ENCODE results near the gene ARHGAP42. TPM values are rescaled to one million over a fixed set of nuclear protein-coding genes. Genes with fewer than 3 reads are reported as not detected.

Gene ARHGAP42
- total RNA-seq, 2 experiments from 2014 or later, result 0.50 to 0.92 TPM

DNA sequence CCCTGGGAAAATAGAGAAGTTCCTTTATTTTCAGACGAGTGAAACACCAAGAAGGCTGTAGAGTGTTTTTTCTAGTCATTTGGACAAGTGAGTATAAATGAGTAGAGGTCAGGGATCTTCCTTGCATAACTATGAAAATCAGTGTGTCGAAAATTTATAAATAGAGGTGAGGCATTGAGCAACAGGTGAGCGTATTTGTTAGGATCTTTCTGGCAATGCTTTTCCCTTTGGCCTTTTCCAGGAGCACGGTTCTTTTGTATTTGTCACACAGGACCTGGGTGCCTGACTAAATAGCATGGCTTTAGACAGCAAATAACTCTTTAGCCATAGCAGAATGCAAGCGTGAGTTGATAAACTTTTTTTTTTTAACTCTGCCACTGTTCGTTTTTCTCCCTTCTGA is 19.6 kb upstream of the ARHGAP42 start:
- no peak overlapping the region for H3K27ac Mint-ChIP-seq
- H3K4me1 Mint-ChIP-seq (ENCODE audit: low read depth), result no peaks in the 10 kb centered on the region
- POLR2A ChIA-PET, result no interaction called here
- CTCF ChIA-PET, result no interaction called here
- H3K4me3 Mint-ChIP-seq, result no peak overlapping the region
- no peaks in the 10 kb centered on the region for H3K27me3 Mint-ChIP-seq (ENCODE audit: low read depth)
- H3K9me3 Mint-ChIP-seq (ENCODE audit: insufficient read depth), result no peaks in the 10 kb centered on the region
- H3K36me3 Mint-ChIP-seq (ENCODE audit: low read depth), result no peaks in the 10 kb centered on the region
- no peak for DNase-seq
- no peak for ATAC-seq

DNA sequence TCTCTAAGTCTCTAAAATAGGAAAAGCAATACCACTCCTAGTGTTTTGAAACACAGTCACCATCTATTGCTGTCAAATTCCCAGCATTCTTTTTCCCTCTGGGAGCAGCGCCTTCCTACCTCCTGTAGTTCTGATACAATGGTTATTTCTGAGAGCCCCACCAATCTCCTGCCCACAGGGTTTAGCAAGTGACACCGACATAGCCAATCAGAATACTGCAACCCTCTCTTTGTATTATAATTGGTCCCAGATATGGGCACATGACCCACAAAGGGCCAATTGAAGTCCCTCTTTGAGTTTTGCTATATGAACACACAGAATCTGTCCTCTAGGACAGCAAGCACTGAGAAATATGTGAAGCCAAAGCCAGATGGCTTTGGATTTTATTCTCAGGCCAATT is 16.9 kb upstream of the ARHGAP42 start:
- ChIA-PET POLR2A (no interaction called here), CTCF (no interaction called here)
- no peaks in the 10 kb centered on the region for H3K27me3 Mint-ChIP-seq (ENCODE audit: low read depth)
- H3K36me3 Mint-ChIP-seq (ENCODE audit: low read depth), result no peaks in the 10 kb centered on the region
- DNase-seq, result no peak
- no peak overlapping the region for H3K27ac Mint-ChIP-seq
- H3K4me1 Mint-ChIP-seq (ENCODE audit: low read depth), result no peaks in the 10 kb centered on the region
- no peak for ATAC-seq
- no peak overlapping the region for H3K4me3 Mint-ChIP-seq
- no peaks in the 10 kb centered on the region for H3K9me3 Mint-ChIP-seq (ENCODE audit: insufficient read depth)

DNA sequence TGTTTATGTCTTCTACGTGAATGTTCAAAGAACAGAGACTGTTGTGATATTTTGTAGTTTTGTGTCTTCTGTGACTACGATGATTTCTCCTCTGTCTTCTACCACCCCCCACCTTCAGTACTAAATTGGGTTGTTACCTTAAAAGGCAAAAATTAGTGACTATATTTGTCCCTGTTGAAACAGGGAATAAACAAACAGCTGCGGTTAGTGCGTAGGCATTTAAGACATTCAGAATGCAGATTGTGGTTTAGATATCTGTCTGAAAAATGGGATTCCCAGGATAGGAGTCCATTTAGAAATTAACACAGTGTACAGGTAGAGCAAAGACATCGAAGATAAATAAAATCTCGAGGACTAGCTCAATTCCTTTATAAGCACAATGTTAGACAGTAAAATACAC is 15.6 kb upstream of the ARHGAP42 start:
- no peak overlapping the region for H3K27ac Mint-ChIP-seq

DNA sequence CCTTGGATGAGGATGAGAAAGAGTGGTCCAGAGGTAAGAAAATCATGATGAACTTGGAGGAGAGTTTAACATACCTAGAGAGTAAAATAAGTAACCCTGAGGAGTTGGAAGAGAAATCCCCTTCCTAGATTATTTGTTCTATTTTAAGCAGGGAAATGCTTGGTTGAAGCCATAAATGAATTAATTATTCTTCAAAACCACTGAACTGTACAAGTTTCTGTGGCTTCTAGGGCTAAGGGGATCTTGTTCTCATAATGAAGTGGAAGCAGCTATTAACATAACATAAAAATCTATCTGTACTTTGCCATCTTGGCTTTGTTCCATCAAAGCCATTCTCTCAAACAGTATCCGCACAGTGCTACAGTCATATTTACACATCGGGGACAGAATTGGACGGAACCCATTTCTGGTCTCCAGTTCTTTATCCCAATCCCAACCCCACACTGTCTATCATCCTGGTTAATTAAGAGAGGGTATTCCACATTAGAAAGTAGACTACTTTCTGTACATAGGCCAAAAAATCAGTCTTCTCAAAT is 14.5 kb upstream of the ARHGAP42 start:
- Mint-ChIP-seq H3K4me3 (no peak overlapping the region), H3K4me1 (ENCODE audit: low read depth) (no peaks in the 10 kb centered on the region), H3K36me3 (ENCODE audit: low read depth) (no peaks in the 10 kb centered on the region), H3K9me3 (ENCODE audit: insufficient read depth) (no peaks in the 10 kb centered on the region), H3K27me3 (ENCODE audit: low read depth) (no peaks in the 10 kb centered on the region), H3K27ac (no peak overlapping the region)
- ATAC-seq (no peak), DNase-seq (no peak)
- ChIA-PET CTCF (no interaction called here), POLR2A (no interaction called here)

More for the DNA sequence above, 15.6 kb upstream of the ARHGAP42 start:
- ATAC-seq, result no peak
- Mint-ChIP-seq H3K4me1 (ENCODE audit: low read depth) (no peaks in the 10 kb centered on the region), H3K27me3 (ENCODE audit: low read depth) (no peaks in the 10 kb centered on the region), H3K36me3 (ENCODE audit: low read depth) (no peaks in the 10 kb centered on the region), H3K4me3 (no peak overlapping the region), H3K9me3 (ENCODE audit: insufficient read depth) (no peaks in the 10 kb centered on the region)
- DNase-seq, result no peak
- CTCF ChIA-PET, result no interaction called here
- POLR2A ChIA-PET, result no interaction called here

DNA sequence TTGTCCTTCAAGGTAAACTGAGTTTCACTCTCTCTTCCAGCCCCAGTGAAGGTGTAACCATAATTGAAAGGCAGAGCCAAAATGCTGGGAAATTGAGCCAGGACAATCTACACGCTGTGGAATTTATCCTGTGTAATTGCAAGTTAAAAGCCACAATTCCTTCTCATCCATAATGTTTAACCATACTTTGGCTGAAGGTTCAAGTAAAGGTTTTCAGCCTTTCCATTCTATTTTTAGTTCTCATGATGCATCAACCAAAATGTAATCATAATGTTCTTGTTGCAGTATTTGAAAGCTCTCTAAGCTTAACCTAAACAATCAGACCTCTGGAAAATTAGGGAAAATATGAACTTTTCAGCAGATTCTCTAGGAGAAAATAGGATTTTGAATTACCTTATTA is 14.0 kb upstream of the ARHGAP42 start:
- POLR2A ChIA-PET, result no interaction called here
- ATAC-seq (no peak), DNase-seq (no peak)
- Mint-ChIP-seq H3K4me1 (ENCODE audit: low read depth) (no peaks in the 10 kb centered on the region), H3K9me3 (ENCODE audit: insufficient read depth) (no peaks in the 10 kb centered on the region), H3K27ac (no peak overlapping the region), H3K4me3 (no peak overlapping the region), H3K36me3 (ENCODE audit: low read depth) (no peaks in the 10 kb centered on the region), H3K27me3 (ENCODE audit: low read depth) (no peaks in the 10 kb centered on the region)
- CTCF ChIA-PET, result no interaction called here

DNA sequence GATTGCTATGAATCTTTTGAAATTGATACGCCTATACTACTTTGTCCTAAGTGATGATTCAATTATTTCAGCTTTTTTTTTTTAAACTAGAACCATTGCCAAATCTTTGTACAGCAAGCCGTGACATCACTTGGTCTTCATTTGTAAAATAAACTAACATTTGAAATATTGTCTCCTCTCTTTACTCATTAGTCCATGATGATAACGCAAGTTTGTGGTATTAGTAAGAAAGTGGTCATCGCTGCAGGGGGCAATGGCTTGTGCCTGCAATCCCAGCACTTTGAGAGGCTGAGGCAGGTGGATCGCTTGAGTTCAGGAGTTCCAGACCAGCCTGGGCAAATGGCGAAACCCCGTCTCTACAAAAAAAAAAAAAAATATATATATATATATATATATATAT is 12.9 kb upstream of the ARHGAP42 start:
- Mint-ChIP-seq H3K27ac (no peak overlapping the region), H3K4me3 (no peak overlapping the region), H3K9me3 (ENCODE audit: insufficient read depth) (no peaks in the 10 kb centered on the region), H3K4me1 (ENCODE audit: low read depth) (no peaks in the 10 kb centered on the region), H3K36me3 (ENCODE audit: low read depth) (no peaks in the 10 kb centered on the region), H3K27me3 (ENCODE audit: low read depth) (no peaks in the 10 kb centered on the region)
- no peak for ATAC-seq
- DNase-seq, result no peak
- CTCF ChIA-PET, result no interaction called here
- POLR2A ChIA-PET, result no interaction called here

DNA sequence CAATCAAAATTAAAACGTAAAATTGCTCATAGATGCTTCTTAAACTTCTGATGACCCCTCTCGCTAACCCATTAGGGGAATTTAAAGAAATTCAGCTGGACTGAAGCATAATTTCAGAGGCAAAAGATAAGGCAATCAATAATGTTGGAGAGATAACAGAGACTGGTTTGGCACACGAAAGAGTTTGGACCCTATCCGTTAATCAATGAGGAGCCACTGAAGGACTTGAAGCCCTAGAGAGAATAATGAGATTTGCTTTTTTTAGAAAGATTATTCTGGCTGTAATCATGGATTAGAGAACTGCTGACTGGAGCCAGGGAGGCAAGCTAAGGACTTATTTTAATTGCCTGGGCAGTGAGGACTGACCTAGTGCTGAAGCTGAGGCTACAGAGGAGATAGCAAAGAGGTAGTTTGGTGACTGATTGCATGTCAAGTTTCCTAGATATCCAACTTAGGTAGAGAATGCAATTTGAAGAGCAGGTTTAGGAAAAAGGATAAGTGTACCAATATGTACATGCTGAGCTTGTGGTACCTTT is 11.9 kb upstream of the ARHGAP42 start:
- H3K27me3 Mint-ChIP-seq (ENCODE audit: low read depth), result no peaks in the 10 kb centered on the region

DNA sequence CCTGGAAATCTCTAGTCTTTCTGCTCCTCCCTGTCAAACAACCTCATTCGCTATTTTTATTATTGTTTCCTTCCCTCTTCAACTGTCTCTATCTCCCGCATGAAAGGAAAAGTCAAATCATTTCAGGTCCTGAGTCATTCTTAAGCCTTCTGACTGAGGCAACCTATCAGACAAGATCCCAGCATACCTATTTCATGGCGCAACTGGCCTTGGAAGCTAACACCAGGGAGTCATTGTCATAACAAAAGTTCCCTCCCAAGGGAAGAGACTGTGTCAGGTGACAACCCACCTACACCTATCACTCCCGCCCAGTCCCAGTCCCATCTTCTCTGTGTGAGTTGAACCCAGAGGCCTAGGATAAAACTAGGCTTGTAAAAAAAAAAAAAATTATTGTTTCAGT is 10.2 kb upstream of the ARHGAP42 start:
- ChIA-PET POLR2A (no interaction called here), CTCF (no interaction called here)
- H3K4me3 Mint-ChIP-seq, result no peak overlapping the region
- ATAC-seq (no peak), DNase-seq (no peak)
- no peaks in the 10 kb centered on the region for H3K27me3 Mint-ChIP-seq (ENCODE audit: low read depth)
- H3K9me3 Mint-ChIP-seq (ENCODE audit: insufficient read depth), result no peaks in the 10 kb centered on the region
- no peak overlapping the region for H3K27ac Mint-ChIP-seq
- peaks cover 11% of the 10 kb centered on the region for H3K4me1 Mint-ChIP-seq (ENCODE audit: low read depth)
- no peaks in the 10 kb centered on the region for H3K36me3 Mint-ChIP-seq (ENCODE audit: low read depth)

More for the DNA sequence above, 11.9 kb upstream of the ARHGAP42 start:
- CTCF ChIA-PET, result no interaction called here
- no peaks in the 10 kb centered on the region for H3K9me3 Mint-ChIP-seq (ENCODE audit: insufficient read depth)
- no peak overlapping the region for H3K27ac Mint-ChIP-seq
- no peak for ATAC-seq
- POLR2A ChIA-PET, result interaction anchor here (0.6 kb wide), 1 partner anchor 617 kb away, joined by 3 read pairs; no protein-coding TSS in a partner anchor
- H3K4me3 Mint-ChIP-seq, result no peak overlapping the region
- H3K36me3 Mint-ChIP-seq (ENCODE audit: low read depth), result no peaks in the 10 kb centered on the region
- no peak for DNase-seq
- peaks cover under 1% of the 10 kb centered on the region for H3K4me1 Mint-ChIP-seq (ENCODE audit: low read depth)

DNA sequence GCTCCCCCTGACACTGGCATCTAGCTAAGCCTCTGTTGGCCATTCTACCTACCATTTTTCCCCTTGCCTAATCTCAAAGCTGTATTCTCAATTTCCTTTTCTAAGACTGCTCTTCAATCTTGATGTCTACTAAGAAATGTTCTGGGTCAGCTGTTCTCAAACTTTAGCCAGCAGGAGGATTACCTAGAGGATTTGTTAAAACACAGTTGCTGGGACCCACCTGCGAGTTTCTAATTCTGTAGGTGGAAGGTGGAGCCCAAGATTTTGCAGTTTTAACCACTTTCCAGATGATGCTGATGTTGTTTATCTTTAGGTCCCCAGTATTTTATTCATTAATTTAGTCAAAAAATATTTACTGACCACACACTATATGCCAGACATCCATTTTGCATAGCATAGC is 9.3 kb upstream of the ARHGAP42 start:
- H3K9me3 Mint-ChIP-seq (ENCODE audit: insufficient read depth), result no peaks in the 10 kb centered on the region
- no peaks in the 10 kb centered on the region for H3K36me3 Mint-ChIP-seq (ENCODE audit: low read depth)
- DNase-seq, result no peak
- POLR2A ChIA-PET, result no interaction called here
- no peak overlapping the region for H3K27ac Mint-ChIP-seq
- CTCF ChIA-PET, result no interaction called here
- H3K4me3 Mint-ChIP-seq, result no peak overlapping the region
- no peaks in the 10 kb centered on the region for H3K27me3 Mint-ChIP-seq (ENCODE audit: low read depth)
- no peak for ATAC-seq
- H3K4me1 Mint-ChIP-seq (ENCODE audit: low read depth), result peaks cover 17% of the 10 kb centered on the region

DNA sequence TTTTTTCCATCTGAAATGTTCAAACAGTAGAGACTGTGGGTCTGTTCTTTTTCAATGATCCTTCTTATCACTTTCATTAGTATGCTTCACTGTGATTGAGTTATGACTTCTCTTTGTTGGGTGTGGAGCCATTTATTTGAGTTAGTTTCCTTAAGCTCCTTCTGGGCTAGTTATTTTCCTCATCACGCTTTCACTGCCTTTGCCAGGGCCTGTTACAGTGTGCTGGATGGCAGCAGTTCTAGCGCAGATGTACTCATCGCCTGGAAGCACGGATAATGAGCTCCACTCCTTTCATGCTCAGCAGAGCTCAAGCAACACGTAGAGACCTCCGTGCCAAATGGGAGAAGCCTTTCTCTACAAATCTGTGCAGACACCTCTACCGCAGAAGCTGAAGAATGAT is 7.0 kb upstream of the ARHGAP42 start:
- H3K27me3 Mint-ChIP-seq (ENCODE audit: low read depth), result no peaks in the 10 kb centered on the region
- DNase-seq (no peak), ATAC-seq (no peak)
- H3K36me3 Mint-ChIP-seq (ENCODE audit: low read depth), result no peaks in the 10 kb centered on the region
- no peak overlapping the region for H3K27ac Mint-ChIP-seq
- ChIA-PET CTCF (no interaction called here), POLR2A (no interaction called here)
- H3K4me1 Mint-ChIP-seq (ENCODE audit: low read depth), result peaks cover 24% of the 10 kb centered on the region
- no peak overlapping the region for H3K4me3 Mint-ChIP-seq
- no peaks in the 10 kb centered on the region for H3K9me3 Mint-ChIP-seq (ENCODE audit: insufficient read depth)

DNA sequence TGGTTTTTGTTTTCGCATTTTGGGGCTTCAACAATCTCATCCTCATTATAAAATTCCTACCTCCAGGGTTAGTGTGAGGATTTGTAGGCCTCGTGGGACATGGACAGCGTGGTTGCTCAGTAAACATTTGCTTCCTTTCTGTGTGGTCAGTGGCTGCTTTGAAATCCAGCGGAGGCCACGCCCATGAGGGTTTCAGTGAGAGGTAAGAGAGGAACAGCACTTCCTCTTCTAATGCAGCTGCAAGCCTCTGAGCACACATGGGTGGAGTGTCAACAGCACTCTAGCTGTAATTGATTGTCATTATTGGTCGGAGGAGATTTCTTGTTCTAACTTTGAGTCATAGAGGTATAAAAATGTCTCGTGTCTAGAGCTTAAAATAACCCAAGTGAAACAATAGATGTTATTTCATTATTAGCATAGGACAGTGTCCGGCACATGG is 6.0 kb upstream of the ARHGAP42 start:
- peak; percentile 93 for ATAC-seq
- CTCF ChIA-PET, result interaction anchor here (1.3 to 1.6 kb wide), 2 partner anchors 102 to 176 kb away, joined by 3 read pairs; no protein-coding TSS in a partner anchor

DNA sequence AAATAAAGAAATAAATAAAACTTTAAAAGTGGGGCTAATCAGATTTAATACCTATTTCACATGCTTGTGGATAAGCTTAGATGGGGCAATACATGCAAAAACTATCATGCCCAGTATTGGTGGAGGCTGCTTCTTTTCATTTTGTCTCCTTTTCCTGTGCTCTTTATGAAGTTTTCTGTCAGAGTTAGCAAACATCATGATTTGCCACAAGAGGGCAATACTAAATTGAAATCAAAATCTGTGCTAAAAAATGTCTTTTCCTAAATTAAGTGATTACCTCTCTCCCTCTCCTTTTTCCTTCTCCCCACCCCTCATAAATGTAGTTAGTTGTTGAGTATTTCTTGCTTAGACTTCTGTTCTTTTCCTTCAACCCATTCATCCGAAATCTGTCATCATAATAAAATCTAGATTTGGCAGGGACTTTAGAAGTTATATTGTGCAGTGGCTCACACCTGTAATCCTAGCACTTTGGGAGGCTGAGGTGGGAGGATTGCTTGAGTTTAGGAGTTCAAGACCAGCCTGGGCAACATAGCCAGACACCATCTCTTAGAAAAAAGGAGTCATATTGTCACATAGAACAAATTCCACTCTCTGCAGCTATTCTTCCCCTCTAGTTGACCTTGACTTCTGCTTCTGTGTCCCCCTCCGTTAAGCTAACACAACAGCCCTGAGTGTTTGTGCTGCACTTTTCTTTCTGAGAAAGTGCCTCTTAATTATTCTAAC is 4.7 kb upstream of the ARHGAP42 start:
- Mint-ChIP-seq H3K36me3 (ENCODE audit: low read depth) (no peaks in the 10 kb centered on the region), H3K27me3 (ENCODE audit: low read depth) (peaks cover 12% of the 10 kb centered on the region), H3K4me3 (no peak overlapping the region), H3K9me3 (ENCODE audit: insufficient read depth) (no peaks in the 10 kb centered on the region), H3K4me1 (ENCODE audit: low read depth) (peaks cover 31% of the 10 kb centered on the region), H3K27ac (no peak overlapping the region)
- POLR2A ChIA-PET, result no interaction called here
- no peak for ATAC-seq
- no peak for DNase-seq
- CTCF ChIA-PET, result interaction anchor here (1.1 to 1.6 kb wide), 2 partner anchors 24 to 104 kb away, joined by 3 read pairs; no protein-coding TSS in a partner anchor

More for the DNA sequence above, 6.0 kb upstream of the ARHGAP42 start:
- Mint-ChIP-seq H3K4me3 (no peak overlapping the region), H3K9me3 (ENCODE audit: insufficient read depth) (no peaks in the 10 kb centered on the region), H3K36me3 (ENCODE audit: low read depth) (no peaks in the 10 kb centered on the region), H3K27me3 (ENCODE audit: low read depth) (peaks cover 4% of the 10 kb centered on the region), H3K27ac (no peak overlapping the region), H3K4me1 (ENCODE audit: low read depth) (peaks cover 24% of the 10 kb centered on the region)
- POLR2A ChIA-PET, result no interaction called here
- peak; percentile 76 for DNase-seq

Measured in activated CD8-positive, alpha-beta T cell treated with anti-CD3 and anti-CD28 coated beads, Interleukin-2, amount 10 ng/mL, durations not matched to agents 7 days and 5 days (primary cell).